Central memory CD4-positive, alpha-beta T cell (primary cell): ENCODE results near the gene SNX30.

Experiments
- DNase-seq: peaks from one replicate; pipeline ENCODE4 v3.0.0; 2022

SNX30 gene

DNA sequence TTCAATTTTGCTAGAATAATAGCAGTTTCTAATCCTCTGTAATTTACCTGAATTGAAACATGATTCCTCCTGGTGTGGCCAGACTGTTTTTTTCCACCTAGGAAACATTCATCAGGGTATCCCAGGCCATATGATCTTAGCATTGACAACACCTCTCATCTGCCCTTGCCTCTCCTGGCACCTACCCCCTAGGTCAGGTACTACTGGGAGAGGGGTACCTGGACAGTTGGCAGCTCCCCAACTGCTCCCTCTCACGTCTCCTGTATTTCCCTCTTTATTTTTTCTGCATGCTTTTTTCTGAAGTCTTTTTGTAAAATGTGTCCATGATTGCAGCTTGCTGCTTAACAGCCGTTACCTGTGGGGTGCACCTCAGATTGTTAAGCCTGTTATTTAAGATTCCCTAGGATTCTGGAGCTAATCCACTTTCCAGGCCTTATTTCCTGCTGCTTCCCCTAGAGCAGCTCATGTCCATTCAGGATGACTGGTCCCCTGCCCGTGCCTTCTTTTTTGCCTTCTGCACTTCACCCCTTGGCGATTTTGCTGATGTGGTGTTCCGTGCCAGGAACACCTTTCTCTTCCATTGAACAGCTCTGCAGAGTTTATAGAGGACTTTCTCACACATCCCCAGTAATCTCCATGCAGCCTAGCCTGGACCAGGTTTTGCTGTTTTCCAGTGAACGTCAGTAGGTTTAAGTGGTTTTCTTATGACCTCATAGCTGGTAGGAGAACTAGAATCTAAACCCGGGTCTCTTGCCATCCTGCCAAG lies 33.6 kb downstream of the SNX30 start:
- DNase-seq: no peak

GRCh38 chr9:112785986-112786385 lies 35.4 kb downstream of the SNX30 start:
- no peak for DNase-seq

DNA sequence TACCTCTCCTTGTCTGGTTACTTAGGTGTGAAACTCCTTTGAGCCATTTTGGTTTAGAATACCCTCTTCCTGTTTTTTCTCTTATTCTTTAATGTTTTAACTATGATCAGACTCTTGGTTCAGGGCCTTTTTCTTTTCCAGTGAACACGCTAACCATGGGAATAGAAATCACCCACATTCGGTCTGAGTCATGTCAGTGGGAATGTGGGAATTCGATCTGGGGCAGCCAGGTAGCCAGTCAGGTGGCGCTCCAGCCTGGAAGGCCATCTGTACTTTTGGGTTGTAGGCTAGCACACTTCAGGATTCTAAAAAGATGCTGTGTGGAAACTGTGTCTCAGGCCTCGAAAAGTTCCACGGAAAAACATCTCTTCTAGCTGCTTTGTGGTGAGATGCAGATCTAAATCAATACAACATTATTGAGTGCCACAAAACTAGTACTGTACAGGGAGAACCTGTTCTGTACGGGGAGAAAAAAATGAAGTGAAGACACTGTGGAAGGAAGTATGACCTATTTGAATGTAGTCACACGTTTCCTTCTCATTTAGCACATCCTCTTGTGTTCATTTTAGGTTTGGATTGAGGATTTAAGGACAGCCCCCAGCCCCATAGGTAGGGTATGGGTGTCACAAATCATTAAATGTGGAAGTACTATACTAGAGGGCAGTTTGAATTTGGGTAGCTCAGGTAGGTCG lies 36.4 kb downstream of the SNX30 start:
- no peak for DNase-seq

GRCh38 chr9:112787978-112788377 lies 37.4 kb downstream of the SNX30 start:
- DNase-seq: no peak

GRCh38 chr9:112789473-112789872 lies 38.9 kb downstream of the SNX30 start:
- DNase-seq: no peak

GRCh38 chr9:112789891-112790774 lies 39.6 kb downstream of the SNX30 start:
- no peak for DNase-seq

DNA sequence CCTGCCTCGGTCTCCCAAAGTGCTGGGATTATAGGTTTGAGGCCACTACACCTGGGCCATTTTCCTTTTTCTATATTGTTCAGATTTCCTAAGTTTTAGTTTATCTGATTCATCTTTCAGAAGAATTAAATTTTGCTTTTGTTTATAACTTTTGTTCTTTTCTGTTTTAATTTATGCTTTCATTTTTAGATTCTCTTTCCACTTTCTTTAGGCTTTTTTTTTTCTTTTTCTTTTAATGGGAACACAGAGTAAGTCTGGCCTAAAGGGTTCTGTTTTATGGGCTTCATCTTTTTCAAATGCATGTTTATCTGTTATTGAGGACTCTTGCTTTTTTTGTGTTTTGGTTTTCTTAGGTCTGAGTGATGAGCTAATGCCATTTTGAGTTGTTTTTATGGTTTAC lies 42.1 kb downstream of the SNX30 start:
- DNase-seq: no peak

DNA sequence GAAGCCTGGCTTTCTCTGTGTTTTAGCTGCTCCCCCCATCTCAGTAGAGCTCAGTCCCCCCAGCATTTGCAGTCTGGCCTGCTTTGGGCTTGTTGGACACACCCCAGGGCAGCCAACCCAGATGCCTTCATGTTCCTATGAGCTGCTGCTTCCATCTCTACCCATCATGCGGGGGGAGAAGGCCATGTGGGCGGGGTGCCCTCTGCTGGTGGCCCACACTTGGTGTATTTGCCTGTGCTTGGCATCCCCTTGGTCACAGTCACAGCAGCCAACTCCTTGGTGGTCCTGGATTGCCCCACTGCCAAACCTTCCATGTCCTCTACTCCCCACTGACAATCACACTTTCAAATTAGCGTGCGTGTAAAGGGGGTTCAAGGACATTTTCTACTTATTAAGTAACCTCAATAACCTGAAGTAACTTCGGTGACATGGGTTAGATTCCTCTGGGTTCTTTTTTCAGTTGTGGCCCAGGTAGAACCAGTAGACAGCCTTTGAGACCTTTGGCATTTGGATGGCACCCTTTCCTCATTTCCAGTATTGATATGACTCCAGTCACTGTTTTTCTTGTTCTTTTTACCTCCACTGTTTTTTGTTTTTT lies 42.8 kb downstream of the SNX30 start:
- DNase-seq: peak; percentile 71

DNA sequence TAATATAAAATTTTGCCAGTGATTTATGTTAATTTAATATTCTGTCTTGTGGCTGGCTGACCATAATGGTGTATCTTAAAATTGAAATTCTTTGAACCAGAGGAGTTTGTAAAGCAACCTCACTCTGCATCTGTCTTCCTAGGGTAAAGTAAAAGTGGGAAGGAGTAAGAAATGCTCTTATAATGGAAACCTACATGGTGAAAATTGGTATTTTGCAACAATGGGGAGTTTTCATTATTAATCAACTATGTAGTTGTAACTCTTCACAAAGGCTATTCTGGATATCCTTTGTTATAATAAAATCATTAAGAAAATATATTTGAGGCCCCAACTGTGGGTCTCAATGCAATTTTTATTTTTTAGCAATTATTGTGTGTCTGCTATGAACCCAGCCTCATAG lies 44.2 kb downstream of the SNX30 start:
- DNase-seq: no peak

GRCh38 chr9:112795921-112796320 lies 45.4 kb downstream of the SNX30 start:
- DNase-seq: no peak

GRCh38 chr9:112796485-112796884 lies 45.9 kb downstream of the SNX30 start:
- DNase-seq: no peak

- DNase-seq: no peak
Observed at GRCh38 chr9:112809351-112809848, 58.8 kb downstream of the SNX30 start.

DNA sequence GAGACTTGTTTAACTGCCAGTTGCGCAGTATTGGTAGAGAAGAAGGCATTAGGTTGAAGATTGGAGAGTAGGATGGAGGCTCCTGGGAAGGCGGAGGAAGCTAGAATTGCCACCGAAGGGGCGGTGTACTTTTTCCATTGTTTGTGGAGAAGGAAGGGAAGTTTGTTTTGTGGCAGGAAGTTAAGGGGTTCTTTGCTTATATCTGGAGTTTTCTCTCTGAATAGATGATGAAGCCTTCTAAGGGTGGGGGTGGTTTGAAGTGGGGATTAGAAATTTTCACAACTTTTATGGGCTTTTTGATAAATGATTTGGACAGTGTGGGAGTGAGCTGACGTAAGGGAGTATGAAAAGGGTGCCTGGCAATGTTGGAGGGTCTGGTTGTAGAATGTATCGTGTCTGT lies 59.3 kb downstream of the SNX30 start:
- no peak for DNase-seq

GRCh38 chr9:112810696-112811490 lies 60.3 kb downstream of the SNX30 start:
- no peak for DNase-seq

DNA sequence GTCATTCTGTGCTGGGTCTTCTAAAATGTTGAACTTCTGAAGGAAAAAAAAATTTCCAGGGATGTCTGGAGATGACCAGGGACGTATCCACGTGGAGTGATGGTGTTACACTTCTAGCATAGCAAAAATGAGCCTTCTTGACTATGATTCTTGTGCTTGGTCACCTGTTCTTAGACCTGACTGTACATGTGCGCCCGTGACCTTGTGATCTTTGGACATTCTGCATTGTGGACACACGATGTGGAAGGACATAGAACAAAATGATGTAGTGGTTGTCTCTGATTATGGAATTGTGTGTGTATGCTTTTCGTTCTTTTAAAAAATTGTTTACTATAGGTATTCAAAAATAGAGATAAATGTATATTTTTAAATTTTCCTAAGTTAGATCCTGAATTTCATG lies 61.0 kb downstream of the SNX30 start:
- no peak for DNase-seq

DNA sequence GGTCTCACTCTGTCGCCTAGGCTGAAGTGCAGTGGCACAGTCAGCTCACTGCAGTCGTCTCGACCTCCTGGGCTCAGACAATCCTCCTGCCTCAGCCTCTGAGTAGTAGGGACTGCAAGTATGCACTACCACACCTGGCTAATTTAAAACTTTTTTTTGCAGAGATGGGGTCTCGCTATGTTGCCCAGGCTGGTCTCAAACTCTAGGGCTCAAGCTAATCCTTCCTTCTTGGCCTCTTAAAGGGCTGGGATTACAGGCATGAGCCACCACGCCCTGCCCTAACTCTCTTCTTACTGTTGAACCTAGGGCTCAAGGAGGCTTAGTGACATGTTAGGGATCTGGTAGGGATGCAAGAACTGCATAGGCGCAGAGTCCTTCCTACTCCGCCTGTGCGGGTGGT lies 65.3 kb downstream of the SNX30 start:
- no peak for DNase-seq

- no peak for DNase-seq
Observed at GRCh38 chr9:112817860-112818203, 67.3 kb downstream of the SNX30 start.

- no peak for DNase-seq
Observed at GRCh38 chr9:112819635-112820496, 69.3 kb downstream of the SNX30 start.

- DNase-seq: no peak
Observed at GRCh38 chr9:112820881-112821280, 70.3 kb downstream of the SNX30 start.

DNA sequence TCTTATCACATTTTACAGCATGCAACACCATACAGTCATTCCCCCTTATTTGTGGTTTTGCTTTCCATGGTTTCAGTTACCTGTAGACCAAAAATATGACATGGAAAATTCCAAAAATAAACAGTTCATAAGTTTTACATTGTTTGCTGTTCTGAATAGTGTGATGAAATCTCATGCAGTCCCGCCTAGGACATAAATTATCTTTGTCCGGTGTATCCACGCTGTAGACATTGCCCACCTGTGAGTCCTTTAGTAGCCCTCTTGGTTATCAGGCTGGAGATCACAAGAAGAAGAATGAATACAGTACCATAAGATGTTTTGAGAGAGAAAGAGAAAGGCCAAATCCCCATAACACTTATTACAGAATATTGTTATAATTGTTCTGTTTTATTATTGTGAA lies 72.1 kb downstream of the SNX30 start:
- DNase-seq: no peak

DNA sequence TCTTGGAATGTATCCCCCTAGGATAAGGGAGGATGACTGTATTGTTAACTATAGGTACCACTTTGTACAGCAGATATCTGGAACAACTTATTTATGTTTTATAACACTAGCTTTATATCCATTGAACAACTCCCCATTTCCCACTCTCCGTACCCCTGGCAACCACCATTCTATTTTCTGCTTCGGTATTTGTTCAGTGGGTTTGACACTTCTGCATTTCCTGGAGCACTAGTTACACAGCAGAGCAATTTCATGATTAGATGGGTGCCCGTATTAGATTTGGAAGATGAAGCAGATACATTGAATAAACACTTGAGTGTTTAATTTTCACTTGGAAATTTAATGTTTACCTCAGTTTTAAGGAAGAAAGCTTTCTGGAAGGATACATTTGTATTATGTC lies 72.7 kb downstream of the SNX30 start:
- no peak for DNase-seq
